NCI-H748 treated with DMSO at 0.1 percent for 48 hours (cell line): ENCODE results near the gene SVIP.

Source experiments
- DNase-seq: peaks from one replicate; lab custom pipeline; 2025; lab: John Stamatoyannopoulos, UW

SVIP gene

DNA sequence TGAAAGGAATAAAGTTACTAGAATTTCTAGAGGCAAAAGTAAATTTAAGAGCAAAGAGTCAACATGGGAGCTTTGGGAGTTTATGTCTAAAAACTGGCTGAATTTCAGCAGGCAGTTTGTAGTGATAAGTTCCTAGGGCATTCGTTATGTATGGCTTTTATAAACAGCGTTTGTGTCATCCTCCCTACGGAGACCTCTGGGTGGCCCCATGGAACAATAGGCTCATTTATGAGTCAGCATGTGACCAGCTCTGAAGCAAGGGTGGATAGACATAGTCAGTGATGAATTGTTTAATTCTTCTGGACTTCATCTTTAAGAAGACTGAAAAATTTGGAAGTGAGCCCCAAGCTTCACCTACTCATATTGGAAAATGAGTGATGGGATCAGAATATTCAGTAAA lies 37.1 kb downstream of the SVIP start:
- DNase-seq = no peak

GRCh38 chr11:22787551-22788162 lies 41.9 kb downstream of the SVIP start:
- DNase-seq = peak; percentile 58

DNA sequence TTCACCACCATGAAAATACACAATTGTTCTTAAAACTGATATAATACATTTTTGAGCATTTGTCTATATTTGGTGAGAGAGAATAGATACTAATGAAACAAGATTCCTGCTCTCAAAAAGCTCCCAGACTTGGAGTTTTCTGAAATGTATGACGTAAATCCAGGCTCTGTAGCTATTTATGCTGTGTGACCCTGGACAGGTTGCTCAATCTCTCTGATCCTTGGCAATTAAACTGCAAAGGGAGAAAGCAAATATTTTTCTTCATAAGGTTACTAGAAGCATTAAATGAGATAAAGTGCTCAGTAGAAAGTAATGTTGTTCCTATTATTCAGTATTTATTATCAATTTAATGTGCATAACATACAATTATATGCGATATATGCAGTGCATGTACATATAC lies 42.5 kb downstream of the SVIP start:
- no peak for DNase-seq

- DNase-seq = no peak
These were observed 43.1 kb downstream of the SVIP start for GRCh38 chr11:22786475-22786874.

DNA sequence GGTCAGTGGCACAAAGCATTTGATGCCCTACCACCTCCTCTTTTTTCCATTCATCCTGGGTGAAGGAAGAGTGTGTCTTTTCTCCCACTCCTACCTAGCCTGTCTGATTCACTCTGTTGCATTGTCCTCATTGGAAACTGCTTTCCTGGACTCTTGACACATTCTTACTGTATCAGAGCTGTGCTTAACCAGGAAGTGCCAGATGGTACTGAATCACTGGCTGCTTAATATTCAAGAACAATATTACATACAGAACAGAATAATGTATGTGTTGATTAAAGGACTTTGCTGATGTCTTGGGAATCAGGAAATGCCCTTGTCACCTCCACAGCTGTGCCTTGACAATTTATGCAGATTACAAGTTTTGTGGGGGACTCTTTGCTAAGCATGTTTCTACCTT lies 44.4 kb downstream of the SVIP start:
- no peak for DNase-seq

- peak; percentile 64 for DNase-seq
These were observed 48.5 kb downstream of the SVIP start for GRCh38 chr11:22780952-22781593.

- no peak for DNase-seq
These were observed 49.8 kb downstream of the SVIP start for GRCh38 chr11:22779850-22780249.

DNA sequence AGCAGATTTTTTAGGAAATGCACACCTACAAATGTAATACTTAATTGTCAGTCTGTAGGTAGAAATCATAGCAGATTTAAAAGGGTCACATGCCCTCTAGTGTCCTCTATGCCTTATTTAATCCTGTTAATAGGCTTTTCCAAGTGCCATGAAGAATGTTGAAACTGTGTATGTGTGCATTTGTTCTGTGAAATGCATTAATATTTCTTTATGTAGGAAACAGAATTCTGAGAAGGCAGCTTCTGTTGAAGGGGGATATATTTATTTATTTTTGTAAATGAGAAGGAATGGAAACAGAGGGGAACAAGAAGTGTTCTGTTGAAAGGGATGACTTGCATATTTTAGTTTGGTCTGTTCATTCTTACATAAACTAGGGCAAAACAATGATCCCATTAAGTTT lies 51.0 kb downstream of the SVIP start:
- DNase-seq = no peak

- DNase-seq = no peak
These were observed 54.4 kb downstream of the SVIP start for GRCh38 chr11:22775248-22775647.

DNA sequence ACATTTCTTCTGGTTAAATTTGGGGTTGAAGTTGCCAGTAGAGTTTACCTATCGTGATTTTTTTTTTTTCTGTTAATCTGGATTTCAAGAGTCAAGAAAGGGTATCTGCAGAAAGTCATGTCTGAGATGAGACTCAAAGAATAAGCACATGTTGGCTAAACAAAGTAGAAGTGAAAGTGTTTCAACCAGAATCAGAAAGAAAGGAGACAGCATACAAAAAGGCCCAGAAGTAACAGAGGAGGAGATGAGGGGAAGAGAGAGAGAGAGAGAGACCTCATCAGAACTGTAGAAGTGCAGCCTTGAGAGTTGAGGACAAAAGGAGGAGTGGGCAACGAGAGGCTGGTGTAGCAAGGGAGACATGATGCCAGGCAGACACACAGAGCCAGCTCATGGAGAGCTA lies 54.9 kb downstream of the SVIP start:
- DNase-seq = no peak

- no peak for DNase-seq
These were observed 60.5 kb downstream of the SVIP start for GRCh38 chr11:22769081-22769480.
